GM21737 (cell line): Measurements from ENCODE around the gene TRAPPC10.

Experiments used
- ATAC-seq: cut with Tn5 transposase; IDR thresholded peaks from one replicate; pipeline ENCODE4 v1.9.1; 2021; ENCODE audit warnings: mild to moderate bottlenecking, moderate library complexity; ENCODE audit not compliant: unreplicated experiment

TRAPPC10 gene

DNA sequence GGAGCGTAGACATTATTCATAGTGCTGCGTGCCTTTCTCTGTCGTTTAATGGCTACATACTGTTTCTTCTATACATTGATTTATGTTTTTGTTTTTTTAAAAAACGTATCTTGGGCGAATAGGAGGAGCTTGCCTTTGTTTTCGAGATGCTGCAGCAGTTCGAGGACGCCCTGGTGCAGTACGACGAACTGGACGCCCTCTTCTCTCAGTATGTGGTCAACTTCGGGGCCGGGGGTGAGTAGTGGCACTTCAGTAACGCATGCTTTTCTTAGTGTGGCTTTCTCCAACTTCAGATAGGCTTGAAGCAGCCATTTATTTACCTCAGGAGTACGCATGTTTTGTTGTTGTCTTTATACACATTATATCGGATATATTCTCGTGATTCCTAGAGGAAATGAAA lies 46.9 kb downstream of the TRAPPC10 start:
- ATAC-seq: no peak

GRCh38 chr21:44059710-44060109 lies 47.6 kb downstream of the TRAPPC10 start:
- no peak for ATAC-seq

GRCh38 chr21:44062380-44062779 lies 50.3 kb downstream of the TRAPPC10 start:
- no peak for ATAC-seq

GRCh38 chr21:44063151-44063912 lies 51.2 kb downstream of the TRAPPC10 start:
- no peak for ATAC-seq

- ATAC-seq: no peak
Observed at GRCh38 chr21:44064852-44065403, 52.8 kb downstream of the TRAPPC10 start.

DNA sequence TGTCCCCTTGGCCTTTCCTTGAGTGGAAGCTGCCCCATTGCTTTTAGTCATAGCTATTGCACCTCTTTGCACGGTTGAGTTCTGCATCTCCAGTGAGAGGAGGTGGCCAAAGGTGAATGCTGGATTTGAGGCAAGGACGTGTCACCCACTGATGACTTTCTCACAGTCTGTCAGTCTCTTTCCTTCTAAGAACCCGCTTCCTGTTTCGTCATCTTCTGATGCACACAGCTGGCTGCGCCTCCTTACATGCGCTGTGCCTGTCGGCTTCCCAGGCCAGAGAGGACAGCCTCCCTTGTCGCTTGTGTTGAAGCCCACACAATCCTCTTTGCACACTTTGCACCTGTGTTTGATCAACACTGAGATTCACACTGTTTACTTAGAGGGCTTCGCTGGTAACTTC lies 53.3 kb downstream of the TRAPPC10 start:
- ATAC-seq: no peak

- ATAC-seq: no peak
Observed at GRCh38 chr21:44066116-44066515, 54.0 kb downstream of the TRAPPC10 start.

GRCh38 chr21:44067011-44067839 lies 55.1 kb downstream of the TRAPPC10 start:
- no peak for ATAC-seq

- no peak for ATAC-seq
Observed at GRCh38 chr21:44070391-44070790, 58.3 kb downstream of the TRAPPC10 start.

DNA sequence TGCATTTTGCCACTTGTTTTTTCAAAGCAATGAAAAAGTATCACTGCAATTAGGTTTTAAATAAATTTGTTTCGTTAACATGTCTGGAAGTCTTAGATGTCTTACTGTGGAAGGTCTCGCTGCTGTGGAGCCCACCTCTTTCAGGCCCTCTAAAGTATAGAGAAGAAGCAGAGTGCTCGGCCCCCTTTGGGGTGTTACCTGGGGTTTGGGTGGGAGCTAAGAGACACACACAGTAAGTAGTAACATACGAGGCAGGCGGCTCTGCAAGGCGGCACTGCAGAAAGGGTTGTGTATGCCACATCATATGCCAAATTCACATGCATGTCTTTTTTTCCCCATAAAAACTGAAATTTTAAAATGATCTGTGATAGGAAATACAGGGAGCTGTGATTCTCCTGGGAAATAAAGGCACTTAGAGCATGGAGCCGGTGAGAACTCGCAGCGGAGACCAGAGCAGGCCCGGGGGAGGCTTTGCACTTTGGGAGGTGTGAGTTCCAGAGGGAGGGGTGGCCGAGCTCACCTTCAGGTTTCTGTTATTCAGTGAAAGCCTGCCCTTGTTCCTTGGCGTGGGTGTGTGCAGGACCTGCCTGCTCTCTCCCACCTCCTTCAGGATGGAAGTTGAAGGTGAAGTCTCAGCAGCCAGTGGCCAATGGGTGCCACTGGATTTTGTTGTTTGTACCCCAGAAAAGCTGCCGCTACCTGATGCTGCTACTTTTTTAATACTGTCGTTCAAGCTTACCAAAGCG lies 59.4 kb downstream of the TRAPPC10 start:
- no peak for ATAC-seq

DNA sequence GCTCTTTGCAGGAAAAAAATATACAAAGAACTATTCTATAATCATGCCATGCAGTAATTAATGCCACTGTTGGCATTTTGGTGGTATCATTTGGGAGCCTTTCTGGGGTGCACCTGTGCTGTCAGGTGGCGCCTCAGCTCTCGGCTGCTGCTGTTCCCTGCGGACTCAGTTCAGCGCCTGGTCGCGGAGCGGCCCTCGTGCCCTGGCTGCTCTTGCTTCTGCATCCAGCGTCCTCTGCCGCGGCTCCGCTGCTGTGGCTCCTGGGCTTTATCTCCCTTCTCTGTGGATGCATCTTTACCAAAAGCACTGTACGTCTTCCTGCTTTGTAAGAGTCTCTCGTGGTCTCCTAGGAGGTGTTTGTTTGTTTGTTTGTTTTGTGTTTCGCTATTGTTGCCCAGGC lies 60.0 kb downstream of the TRAPPC10 start:
- ATAC-seq: no peak

GRCh38 chr21:44074315-44074958 lies 62.3 kb downstream of the TRAPPC10 start:
- ATAC-seq: no peak

DNA sequence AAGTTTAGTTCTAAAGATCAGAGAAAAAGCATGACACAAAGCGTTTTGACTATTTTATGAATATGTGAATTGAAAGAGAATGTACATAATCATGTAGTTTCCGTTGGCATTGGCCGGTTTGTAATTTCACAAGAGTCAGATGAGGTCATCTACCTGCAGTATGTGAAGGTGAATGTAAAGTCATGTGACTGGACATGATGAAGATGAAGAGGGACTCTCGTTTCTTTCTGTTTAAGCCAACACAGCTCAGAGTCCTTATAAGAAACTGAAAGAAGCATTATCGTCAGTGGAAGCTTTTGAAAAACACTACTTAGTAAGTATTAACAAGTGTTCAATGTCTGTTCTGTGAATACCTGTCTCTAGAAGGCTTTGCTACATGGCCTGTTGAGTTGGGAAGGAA lies 64.2 kb downstream of the TRAPPC10 start:
- ATAC-seq: no peak

GRCh38 chr21:44078411-44078981 lies 66.4 kb downstream of the TRAPPC10 start:
- no peak for ATAC-seq

DNA sequence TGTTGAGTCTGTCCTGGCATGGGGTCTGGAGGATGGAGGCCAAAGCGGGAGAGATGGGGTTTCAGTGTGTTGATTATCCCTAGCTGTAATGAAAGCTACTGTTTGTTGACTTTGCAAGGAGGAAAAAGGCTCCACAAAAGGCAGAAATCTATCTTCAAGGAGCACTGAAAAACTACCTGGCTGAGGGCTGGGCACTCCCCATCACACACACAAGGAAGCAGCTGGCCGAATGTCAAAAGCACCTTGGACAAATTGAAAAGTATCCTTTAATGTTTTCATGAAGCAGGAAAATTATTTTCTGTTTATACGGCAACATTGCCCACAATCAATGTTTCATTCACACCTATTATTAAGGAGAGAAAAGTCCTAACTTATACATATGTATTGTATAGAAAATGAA lies 67.3 kb downstream of the TRAPPC10 start:
- no peak for ATAC-seq

- no peak for ATAC-seq
Observed at GRCh38 chr21:44079846-44080245, 67.7 kb downstream of the TRAPPC10 start.

- ATAC-seq: no peak
Observed at GRCh38 chr21:44082648-44083440, 70.7 kb downstream of the TRAPPC10 start.

DNA sequence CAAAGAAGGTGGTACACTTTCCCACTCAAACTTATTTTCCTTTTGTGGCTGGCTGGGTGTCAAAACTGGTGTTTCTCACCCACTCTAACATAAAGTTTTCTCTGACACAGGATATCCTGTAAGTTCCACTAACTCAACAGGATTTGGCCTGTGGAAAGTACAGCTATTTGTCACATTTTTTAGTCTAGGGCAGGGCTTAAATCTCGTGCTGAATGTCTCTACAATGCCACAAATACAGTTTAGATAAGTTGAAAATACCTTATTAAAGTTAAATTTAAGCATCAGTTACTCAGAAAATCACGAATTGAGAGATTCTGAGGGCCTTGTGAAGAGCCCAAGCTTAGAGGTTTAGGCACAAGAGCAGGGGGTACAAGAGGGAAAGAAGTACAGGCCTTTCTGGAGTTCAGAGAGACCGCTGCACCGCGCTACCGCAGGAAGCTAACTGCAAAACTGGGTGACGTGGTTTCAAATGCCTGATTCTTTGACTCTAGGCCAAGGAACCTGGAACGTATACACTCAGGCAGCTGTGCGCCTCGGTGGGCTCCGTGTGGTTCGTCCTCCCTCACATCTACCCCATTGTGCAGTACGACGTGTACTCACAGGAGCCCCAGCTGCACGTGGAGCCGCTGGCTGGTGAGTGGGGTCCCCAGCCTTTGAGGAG lies 71.7 kb downstream of the TRAPPC10 start:
- no peak for ATAC-seq
